CD4-positive, alpha-beta T cell treated with Interleukin-6 for 4 hours (primary cell): ENCODE results near the gene SIGLEC9.

Experiments used
- DNase-seq: peaks from one replicate; pipeline ENCODE4 v3.0.0-alpha.2; 2020; ENCODE audit warnings: mixed read lengths

The SIGLEC9 gene

DNA sequence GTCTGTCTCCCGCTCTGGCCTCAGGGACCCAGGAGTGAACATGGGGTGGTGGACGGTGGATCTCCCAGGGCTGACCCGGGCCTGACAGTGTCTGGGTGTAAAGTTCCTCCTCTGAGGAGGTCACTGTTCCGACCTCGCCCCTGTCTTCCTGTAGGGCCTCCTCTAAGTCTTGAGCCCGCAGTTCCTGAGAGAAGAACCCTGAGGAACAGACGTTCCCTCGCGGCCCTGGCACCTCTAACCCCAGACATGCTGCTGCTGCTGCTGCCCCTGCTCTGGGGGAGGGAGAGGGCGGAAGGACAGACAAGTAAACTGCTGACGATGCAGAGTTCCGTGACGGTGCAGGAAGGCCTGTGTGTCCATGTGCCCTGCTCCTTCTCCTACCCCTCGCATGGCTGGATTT lies at the start of gene SIGLEC9:
Gene SIGLEC9, plus strand, starts transcription at position 178 of the 400 bp plus-strand sequence. Its CDS starts 69 bp downstream, at position 247.
- no peak for DNase-seq

DNA sequence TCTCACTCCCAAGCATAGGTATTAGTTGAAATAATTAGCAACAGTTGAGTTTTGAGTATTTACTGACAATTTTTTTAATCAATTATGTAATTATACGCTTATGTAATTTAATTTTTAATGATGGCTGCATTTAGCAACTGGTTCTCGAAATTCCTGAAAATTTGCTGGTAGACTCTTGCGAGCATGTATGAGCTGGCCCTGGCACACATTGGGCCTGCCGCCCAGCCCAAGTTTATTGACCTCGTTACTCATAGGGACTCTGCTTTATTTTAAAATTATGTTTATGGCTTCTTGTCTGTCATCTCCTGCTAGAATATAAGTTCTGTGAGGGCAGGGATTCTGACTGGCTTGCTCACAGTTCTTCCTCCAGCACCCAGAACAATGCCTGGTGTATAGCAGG lies 48.7 kb upstream of the SIGLEC9 start:
- DNase-seq, result no peak

DNA sequence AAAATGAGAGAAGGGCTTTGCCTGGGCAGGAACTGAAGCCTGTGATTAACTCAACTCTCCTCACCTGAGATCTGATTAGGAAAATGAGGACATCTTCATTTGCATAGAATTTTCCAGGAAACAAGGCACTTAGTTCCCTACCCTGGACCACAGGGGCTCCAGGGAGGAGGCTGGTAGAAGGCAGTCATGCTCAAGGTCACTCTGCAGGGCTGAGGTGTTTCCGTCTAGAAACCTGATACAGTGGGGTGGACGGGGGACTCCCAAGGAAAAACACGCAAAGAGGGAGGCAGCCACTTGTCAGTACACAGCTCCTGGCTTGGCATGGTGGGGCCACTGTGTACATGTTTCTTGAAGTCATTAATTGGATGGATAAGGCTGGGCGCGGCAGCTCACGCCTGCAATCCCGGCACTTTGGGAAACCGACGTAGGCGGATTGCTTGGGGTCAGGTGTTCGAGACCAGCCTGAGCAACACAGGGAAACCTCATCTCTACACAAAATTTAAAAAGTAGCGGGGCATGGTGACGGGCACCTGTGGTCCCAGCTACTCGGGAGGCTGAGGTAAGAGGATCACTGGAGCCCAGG lies 48.0 kb upstream of the SIGLEC9 start:
- DNase-seq, result no peak

DNA sequence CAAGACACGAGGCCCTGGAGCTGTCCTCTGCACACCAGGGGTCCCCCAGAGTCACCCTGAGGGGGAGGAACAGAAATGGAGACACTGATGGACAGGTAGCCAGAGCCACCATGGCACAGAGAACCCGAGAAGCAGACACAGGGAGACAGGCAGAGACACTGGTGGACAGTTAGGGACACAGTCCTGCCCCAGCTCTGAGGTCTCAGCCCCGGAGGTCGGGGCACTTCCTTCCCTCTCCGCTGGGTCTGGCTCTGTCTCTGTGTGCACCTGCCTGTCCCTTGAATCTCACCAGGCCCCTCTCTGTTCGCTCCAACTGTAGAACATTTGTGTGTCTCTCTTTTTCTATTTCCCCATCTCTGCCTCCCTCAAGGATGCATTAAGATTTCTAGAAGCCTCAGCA lies 46.6 kb upstream of the SIGLEC9 start:
- no peak for DNase-seq

GRCh38 chr19:51078731-51079130 lies 46.0 kb upstream of the SIGLEC9 start:
- no peak for DNase-seq

DNA sequence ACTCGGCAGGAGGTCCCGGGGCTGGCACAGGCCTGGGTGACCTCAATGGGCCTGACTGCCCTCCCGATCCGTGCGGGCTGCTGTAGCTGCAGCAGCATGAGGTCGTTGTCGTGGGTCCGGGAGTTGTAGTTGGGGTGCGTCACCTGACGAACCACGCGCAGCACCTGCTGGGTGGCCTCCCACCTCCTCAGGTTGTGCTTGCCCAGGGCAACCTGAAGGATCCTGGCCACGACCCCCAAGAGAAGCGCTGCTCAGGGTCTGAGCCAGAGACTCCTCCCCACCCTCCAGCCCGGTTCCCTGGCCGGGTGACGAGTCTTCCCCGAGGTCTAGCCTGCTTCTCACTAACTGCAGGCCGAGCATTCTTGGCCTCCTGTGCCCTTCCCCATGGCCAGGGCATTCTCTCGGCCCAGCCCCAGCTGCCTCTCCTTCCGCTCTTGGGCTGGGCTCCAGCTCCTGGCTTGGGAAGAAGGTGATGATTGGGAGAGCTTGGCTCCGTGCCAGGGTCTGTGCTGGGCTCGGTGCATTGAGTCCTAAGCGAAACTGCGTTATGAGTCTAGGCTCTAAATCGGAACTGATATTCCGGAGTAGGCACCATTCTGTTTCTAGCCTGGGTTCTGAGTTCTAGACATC lies 45.1 kb upstream of the SIGLEC9 start:
- DNase-seq, result no peak

DNA sequence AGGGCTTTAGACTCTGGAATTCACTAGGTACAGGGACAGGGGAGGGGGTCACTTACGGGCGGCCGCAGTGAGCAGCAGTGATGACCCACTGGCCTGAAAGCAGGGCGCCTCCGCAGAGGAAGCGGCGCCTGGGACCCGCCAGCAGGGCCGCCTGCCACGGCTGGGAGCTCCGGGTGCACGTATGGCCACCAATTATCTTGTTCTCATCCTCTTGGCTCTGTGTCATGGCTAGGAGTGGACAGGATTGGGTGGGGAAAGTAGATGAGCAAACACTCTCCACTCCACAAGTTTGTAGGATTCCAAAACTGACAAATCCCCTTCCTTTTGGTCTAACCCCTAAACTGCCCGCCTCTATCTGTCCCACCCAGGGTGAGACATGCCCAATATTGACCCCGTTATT lies 43.2 kb upstream of the SIGLEC9 start:
- no peak for DNase-seq

GRCh38 chr19:51082611-51083010 lies 42.1 kb upstream of the SIGLEC9 start, which contains the start of gene KLK14:
Gene KLK14, minus strand, starts transcription at chr19:51082887. Its CDS starts 273 bp downstream, at chr19:51082614.
- DNase-seq, result no peak

DNA sequence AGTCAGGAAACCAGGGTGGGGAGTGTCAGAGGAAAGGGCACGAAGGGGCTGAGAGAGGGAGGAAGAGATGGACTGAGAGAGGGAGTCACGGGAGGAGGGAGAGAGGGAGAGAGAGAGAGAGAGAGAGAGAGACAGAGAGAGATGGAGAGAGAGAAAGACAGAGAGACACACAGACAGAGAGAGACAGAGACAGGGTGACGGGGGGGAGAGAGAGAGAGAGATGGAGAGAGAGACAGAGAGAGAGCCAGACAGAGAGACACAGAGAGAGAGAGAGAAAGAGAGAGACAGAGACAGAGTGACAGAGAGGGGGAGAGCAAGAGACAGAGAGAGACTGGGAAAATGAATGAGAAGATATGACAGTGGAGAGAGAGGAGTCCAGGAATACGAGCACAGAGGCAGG lies 41.5 kb upstream of the SIGLEC9 start:
- DNase-seq, result no peak

GRCh38 chr19:51083783-51084182 lies 40.9 kb upstream of the SIGLEC9 start:
- DNase-seq, result no peak

DNA sequence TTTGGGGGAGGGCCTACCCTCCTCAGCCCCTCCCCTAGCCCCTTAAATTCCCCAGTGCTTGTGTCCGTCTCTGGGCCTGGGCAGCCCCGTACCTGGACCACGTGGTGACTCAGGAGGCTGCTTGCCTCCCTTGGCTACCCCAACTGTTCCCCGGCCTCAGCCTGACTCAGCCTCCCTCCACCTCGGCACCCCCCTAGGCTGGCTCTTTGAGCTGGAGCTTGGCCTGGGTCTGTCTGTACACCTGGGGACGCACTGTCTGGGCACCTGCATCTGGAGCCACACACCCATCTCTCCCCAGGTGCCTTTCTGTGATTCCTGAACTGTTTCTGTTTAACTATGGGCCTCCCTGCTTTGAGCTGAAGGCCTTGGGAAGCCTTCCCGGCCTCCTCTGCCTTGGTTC lies 40.2 kb upstream of the SIGLEC9 start:
- DNase-seq, result no peak

DNA sequence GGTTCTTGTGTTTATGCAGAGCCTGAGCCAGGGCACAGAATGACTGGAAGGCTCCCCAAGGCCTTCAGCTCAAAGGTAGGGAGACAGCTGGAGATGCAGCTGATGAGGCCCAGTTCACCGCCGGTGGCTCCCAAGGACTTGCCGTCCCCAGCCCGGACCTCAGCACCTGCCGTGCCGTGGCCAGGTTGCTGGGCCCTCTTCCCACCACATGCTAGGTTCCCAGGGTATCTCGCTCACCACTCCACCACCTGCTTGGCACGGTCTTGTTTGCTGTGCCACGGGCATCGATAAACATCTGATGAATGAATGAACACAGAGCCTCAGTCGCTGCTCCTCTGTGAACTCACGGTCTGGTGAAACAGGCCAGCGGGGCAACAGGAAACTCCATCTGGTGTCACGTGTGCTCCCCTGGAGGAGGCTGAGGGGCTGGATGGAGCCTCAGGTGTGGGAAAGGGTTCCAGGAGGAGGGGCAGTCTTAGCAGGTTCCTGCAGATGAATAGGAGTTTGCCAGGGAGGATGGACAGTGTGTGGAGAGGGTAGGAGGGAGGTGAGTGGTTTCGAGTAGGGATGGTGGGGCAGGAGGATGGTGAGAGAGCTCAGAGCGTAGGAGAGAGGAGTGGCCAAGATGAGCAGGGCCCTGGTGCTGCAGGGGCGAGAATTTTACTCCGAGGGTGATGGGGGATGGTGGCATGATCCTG lies 38.4 kb upstream of the SIGLEC9 start:
- DNase-seq, result no peak

- DNase-seq, result no peak
Observed at GRCh38 chr19:51089786-51090185, 34.9 kb upstream of the SIGLEC9 start.

- no peak for DNase-seq
Observed at GRCh38 chr19:51090471-51090870, 34.2 kb upstream of the SIGLEC9 start.

DNA sequence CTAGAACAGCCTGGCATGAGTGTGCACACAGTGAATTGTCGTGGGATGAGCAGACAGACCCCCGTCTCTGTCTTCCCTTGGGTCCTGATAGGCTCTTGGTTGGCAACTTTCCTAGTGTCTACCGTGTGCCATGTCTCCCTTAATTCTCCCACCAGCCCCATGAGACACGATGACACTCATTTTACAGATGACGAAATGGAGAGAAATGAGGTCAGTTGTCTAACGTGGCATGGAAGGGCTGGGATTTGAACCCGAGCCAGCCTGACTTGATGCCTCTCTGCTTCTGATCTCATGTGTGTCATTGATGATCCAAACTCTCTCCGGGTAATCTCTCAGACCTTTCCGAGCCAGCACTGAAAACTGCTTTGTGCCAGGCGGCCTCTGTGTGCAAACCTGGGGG lies 33.6 kb upstream of the SIGLEC9 start:
- DNase-seq, result no peak

DNA sequence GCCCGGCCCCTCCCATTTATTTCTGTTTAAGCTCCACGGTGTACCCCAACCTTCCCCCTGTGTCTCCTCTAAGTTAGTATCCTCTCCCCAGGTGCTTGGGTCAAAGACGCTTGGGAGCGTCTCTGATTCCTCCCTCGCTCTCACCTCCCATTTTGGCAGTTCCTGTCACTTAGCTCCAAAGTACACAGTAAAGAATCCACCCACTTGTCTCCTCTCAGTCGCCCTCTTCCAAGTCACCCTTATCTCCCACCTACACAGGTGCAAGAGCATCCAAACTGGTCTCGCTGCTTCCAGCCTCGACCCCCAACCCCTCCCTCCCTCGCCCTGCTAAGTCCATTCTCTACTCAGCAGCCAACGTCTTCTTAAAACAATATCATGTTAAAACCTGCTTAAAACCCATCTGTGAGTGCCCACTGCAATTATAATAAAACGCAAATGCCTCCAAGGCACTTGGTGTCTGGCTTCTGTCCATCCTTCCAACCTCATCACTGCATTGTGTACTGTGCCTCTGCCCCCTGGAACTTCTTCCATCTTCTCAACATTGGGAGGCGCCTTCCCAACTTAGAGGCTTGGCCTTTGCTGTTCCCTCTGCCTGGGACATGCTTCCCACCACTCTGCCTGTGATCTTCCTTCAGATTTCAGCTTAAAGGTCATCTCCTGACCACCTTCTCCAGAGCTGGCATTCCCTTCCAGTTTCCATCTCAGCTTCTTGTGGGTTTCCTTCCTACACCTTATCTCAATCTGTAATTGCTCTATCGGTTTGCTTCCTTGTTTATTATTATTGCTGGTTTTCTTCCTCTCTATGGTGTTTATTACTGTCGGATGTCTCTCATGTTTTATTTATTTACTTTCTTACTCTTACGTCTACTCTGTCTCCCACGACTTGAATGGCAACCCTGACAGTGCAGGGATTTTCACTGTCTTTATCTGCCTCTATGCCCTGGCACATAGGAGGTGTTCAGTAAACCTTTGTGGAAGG lies 32.5 kb upstream of the SIGLEC9 start:
- DNase-seq, result no peak

DNA sequence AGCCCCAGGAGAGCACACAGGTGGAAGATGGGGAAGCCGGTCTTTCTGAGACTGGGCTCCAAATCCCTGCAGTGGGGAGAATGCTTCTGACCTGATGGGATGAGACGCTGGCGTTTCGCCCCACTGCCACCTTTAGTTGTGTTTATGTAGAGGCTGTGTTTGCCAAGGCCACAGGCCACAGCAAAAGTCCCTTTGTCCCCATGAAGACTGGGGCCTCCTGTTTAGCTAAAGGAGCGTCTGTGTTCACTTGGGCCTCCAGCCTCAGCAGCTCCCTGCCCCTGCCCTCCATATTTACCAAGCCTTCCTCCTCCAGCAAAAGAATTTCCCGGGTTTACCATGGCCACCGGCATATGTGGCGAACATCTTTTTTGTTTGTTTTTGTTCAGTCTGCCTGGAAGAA lies 31.6 kb upstream of the SIGLEC9 start:
- no peak for DNase-seq

DNA sequence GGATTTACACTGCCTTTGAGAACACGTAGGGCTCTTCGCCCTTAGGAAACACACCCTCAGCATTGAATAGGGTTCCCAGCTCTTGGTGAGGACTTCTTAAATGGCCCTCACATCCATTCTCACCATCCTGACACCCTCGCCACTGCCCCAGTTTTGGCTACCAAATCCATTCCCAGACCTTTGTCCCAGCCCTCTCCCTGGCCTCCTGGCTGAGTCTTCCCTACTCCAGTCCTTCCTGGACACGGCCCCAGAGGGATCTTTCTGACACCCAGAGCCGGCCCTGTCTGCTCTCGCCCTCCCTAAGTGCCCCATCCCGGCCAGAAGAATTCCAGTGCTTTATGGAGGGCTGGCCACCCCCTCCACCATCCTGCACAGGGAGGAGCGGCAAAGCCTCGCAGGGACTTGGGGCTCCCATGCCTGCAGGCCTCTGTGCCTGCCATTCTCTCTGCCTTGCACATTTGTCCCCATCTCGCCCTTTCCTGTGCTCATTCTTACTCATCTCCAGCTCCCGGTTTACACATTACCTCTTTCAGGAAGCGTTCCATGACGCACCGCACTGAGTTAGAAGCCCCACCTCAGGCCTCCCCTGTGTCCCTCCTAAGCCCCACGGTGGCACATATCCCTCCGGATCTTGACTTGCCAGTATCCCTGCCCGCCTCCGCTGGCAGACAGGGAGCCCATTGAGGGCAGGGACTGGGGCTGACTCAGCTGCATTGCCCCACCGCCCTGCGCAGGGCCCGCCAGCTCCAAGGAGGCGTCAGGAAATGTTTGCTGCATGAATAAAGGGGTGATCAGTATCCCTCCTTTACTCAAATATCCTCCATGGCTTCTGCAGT lies 31.0 kb upstream of the SIGLEC9 start:
- no peak for DNase-seq

DNA sequence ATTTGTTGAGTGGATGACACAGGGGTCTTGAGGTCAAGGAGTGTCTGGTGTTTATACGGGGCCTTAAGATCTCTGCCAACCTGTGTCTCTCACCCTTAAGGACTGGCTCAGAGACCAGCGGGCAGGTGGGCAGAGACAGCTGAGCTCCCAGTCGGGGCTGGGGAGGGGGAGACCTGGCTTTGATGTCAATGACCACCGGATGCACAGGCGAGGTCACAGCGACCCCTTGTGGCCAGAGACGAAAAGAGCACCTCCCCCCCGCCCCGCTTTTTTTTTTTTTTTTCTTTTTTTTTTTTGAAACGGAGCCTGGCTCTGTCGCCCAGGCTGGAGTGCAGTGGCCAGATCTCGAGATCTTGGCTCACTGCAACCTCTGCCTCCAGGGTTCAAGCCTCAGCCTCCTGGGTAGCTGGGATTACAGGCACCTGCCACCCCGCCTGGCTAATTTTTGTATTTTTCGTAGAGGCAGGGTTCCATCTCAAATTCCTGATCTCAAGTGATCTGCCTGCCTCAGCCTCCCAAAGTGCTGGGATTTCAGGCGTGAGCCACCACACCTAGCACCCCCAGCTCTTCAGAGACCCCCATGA lies 29.9 kb upstream of the SIGLEC9 start:
- peak; percentile 37 for DNase-seq

DNA sequence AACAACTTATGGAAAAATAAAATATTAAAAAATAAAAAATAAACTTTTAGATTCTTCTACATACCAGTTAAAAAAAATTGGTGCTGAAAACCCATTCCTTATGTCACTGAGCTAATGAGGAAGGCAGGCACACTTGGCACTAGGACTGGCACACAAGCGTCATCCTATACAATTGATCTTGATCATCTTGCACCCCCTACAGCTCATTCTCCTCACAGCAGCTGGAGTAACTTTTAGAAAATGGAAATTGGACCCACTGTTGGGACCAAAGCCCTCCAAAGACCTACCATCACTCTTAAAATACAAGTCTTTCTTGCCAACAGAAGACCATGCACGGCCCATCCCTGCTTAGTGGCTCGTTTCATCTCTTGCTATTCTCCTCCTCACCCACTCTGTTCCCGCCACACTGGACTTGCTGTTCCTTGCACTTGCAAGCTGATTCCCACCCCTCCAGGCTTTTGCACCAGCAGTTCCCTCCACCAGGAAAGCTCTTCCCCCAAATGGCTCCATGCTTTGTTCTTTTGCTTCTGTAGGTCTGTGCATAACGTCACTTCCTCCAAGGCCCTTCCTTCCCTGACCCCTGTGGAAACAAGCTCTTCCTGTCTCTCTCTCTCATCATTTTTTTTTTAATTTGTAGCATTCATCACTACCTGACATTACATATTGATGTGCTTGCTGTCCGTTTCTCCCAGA lies 28.1 kb upstream of the SIGLEC9 start:
- no peak for DNase-seq

- DNase-seq, result peak; percentile 79
Observed at GRCh38 chr19:51097166-51097738, 27.5 kb upstream of the SIGLEC9 start.
